ENCODE measurements around the gene AKAP17A. TPM values are rescaled to one million over a fixed set of nuclear protein-coding genes. Genes with fewer than 3 reads are reported as not detected.

The AKAP17A gene
- polyA plus RNA-seq, 1 donor (not counting 4 experiments of a cell fraction or from before 2014, with no cell fraction given), result 12.8 TPM

GRCh38 chrX:1599791-1600405 lies 8.5 kb downstream of the AKAP17A start:
- Histone ChIP-seq H3K36me3 (ENCODE audit: control insufficient read depth in 2 of 2, extremely low read depth in 1 of 2, insufficient read depth in 2 of 2, low read length in 2 of 2) (peaks cover 22 to 50% of the 10 kb centered on the region in 2 experiments), H2AFZ (ENCODE audit: control insufficient read depth, low read length) (no peak overlapping the region)

GRCh38 chrX:1600406-1601050 lies 9.1 kb downstream of the AKAP17A start:
- no peak for FAIRE-seq
- H2AFZ ChIP-seq (ENCODE audit: control insufficient read depth, low read length), result no peak overlapping the region
- dilution Hi-C loops (cut with MboI; ENCODE audit: extremely low pct_ligation_motif_present, low sequenced_read_pairs), result no loop called here
- no peaks in the 10 kb centered on the region for H3K9me1 ChIP-seq (ENCODE audit: control insufficient read depth, extremely low read depth, insufficient read depth, low read length)
- DNase-seq (ENCODE audit: low read depth, low spot score), result no peak
- no peak overlapping the region for H3K27ac ChIP-seq (ENCODE audit: control insufficient read depth, insufficient read depth, low read length)
- no peaks in the 10 kb centered on the region for H3K4me1 ChIP-seq (ENCODE audit: control insufficient read depth, extremely low read depth, insufficient read depth, low read length)
- no peak for TF ChIP-seq EZH2 (IDR thresholded peaks at IDR 0.05; ENCODE audit: low read length)
- TF ChIP-seq CTCF (optimal IDR thresholded peaks at IDR 0.05 in 1 of 3, IDR thresholded peaks at IDR 0.05 in 1 of 3, conservative IDR thresholded peaks at IDR 0.05 in 1 of 3; ENCODE audit: extremely low read depth in 1 of 3, insufficient read depth in 2 of 3, low read length in 3 of 3), result no peak
- no peak overlapping the region for H3K4me3 ChIP-seq (ENCODE audit: control insufficient read depth in 2 of 3, extremely low read depth in 1 of 3, insufficient read depth in 2 of 3, low read depth in 1 of 3, low read length in 3 of 3)
- peaks cover 17 to 45% of the 10 kb centered on the region in 2 experiments for H3K36me3 ChIP-seq (ENCODE audit: control insufficient read depth in 2 of 2, extremely low read depth in 1 of 2, insufficient read depth in 2 of 2, low read length in 2 of 2)
- peaks cover 33% of the 10 kb centered on the region for H3K79me2 ChIP-seq (ENCODE audit: control insufficient read depth, insufficient read depth, low read length)
- no peaks in the 10 kb centered on the region for H3K9me3 ChIP-seq (ENCODE audit: control insufficient read depth, low read depth, low read length)
- no peaks in the 10 kb centered on the region for H3K27me3 ChIP-seq (ENCODE audit: control insufficient read depth, extremely low read depth, insufficient read depth, low read length)
- H4K20me1 ChIP-seq (ENCODE audit: control insufficient read depth, extremely low read depth, insufficient read depth, low read length), result no peaks in the 10 kb centered on the region
- H3K9ac ChIP-seq (ENCODE audit: control insufficient read depth, extremely low read depth, insufficient read depth, low read length), result no peak overlapping the region
- H3K4me2 ChIP-seq (ENCODE audit: control insufficient read depth, extremely low read depth, insufficient read depth, low read depth, low read length), result no peak overlapping the region

More at GRCh38 chrX:1599791-1600405, 8.5 kb downstream of the AKAP17A start:
- DNase-seq (ENCODE audit: low read depth, low spot score) (no peak), FAIRE-seq (no peak)
- H3K27ac ChIP-seq (ENCODE audit: control insufficient read depth, insufficient read depth, low read length), result no peak overlapping the region
- dilution Hi-C loops (cut with MboI; ENCODE audit: extremely low pct_ligation_motif_present, low sequenced_read_pairs), result no loop called here
- H3K9me3 ChIP-seq (ENCODE audit: control insufficient read depth, low read depth, low read length), result no peaks in the 10 kb centered on the region
- H3K79me2 ChIP-seq (ENCODE audit: control insufficient read depth, insufficient read depth, low read length), result peaks cover 39% of the 10 kb centered on the region
- no peak overlapping the region for H3K4me3 ChIP-seq (ENCODE audit: control insufficient read depth in 2 of 3, extremely low read depth in 1 of 3, insufficient read depth in 2 of 3, low read depth in 1 of 3, low read length in 3 of 3)
- no peaks in the 10 kb centered on the region for H4K20me1 ChIP-seq (ENCODE audit: control insufficient read depth, extremely low read depth, insufficient read depth, low read length)
- no peaks in the 10 kb centered on the region for H3K4me1 ChIP-seq (ENCODE audit: control insufficient read depth, extremely low read depth, insufficient read depth, low read length)
- no peak overlapping the region for H3K9ac ChIP-seq (ENCODE audit: control insufficient read depth, extremely low read depth, insufficient read depth, low read length)
- no peak overlapping the region for H3K4me2 ChIP-seq (ENCODE audit: control insufficient read depth, extremely low read depth, insufficient read depth, low read depth, low read length)
- TF ChIP-seq CTCF (optimal IDR thresholded peaks at IDR 0.05 in 1 of 3, IDR thresholded peaks at IDR 0.05 in 1 of 3, conservative IDR thresholded peaks at IDR 0.05 in 1 of 3; ENCODE audit: extremely low read depth in 1 of 3, insufficient read depth in 2 of 3, low read length in 3 of 3) (no peak), EZH2 (IDR thresholded peaks at IDR 0.05; ENCODE audit: low read length) (no peak)
- H3K27me3 ChIP-seq (ENCODE audit: control insufficient read depth, extremely low read depth, insufficient read depth, low read length), result no peaks in the 10 kb centered on the region
- H3K9me1 ChIP-seq (ENCODE audit: control insufficient read depth, extremely low read depth, insufficient read depth, low read length), result no peaks in the 10 kb centered on the region
